ENCODE results near the gene RPL37. TPM values are rescaled to one million over a fixed set of nuclear protein-coding genes. Genes with fewer than 3 reads are reported as not detected.
A peak's percentile ranks its signal among the peaks of the same experiment; 100 is the strongest.

Gene RPL37
- total and polyA plus RNA-seq, 9 of the 15 experiments (the other 6 are each of a cell fraction or from before 2014, with no cell fraction given): 2,342 to 7,963 (median 4,091) TPM

GRCh38 chr5:40834391-40834848, 602 bp downstream of the RPL37 start:
- Histone ChIP-seq H3K4me3 (peak overlapping the region; percentile 78), H3K27ac (ENCODE audit: extremely low read depth, low read depth, low read length) (peak overlapping the region; percentile 96), H3K4me2 (ENCODE audit: insufficient read depth, low read length) (peak overlapping the region; percentile 99), H3K36me3 (ENCODE audit: control insufficient read depth, insufficient read depth, low read length) (peaks cover 54% of the 10 kb centered on the region), H3K27me3 (ENCODE audit: control insufficient read depth in 2 of 2, insufficient read depth in 2 of 2, low read length in 2 of 2) (no peaks in the 10 kb centered on the region), H2AFZ (ENCODE audit: low read depth, low read length) (no peak overlapping the region), H3K9me1 (ENCODE audit: control insufficient read depth, insufficient read depth, low read length) (peaks cover 5% of the 10 kb centered on the region), H3K9me3 (replicated peaks; ENCODE audit: control insufficient read depth, insufficient read depth, low read depth, low read length) (no peaks in the 10 kb centered on the region), H3K4me1 (replicated peaks in 1 of 2; ENCODE audit: control insufficient read depth in 2 of 2, insufficient read depth in 2 of 2, low read length in 2 of 2) (peaks cover 6 to 28% of the 10 kb centered on the region in 2 experiments; a peak in 4 of 5 replicates), H3K9ac (ENCODE audit: insufficient read depth in 1 of 2, low read depth in 2 of 2, low read length in 2 of 2) (peak overlapping the region; percentile 97 to 99), H4K20me1 (replicated peaks; ENCODE audit: control insufficient read depth, insufficient read depth, low read length) (peaks cover 49% of the 10 kb centered on the region), H3K79me2 (ENCODE audit: control insufficient read depth, insufficient read depth, low read length) (peaks cover 65% of the 10 kb centered on the region)
- in situ Hi-C loops (cut with MboI) (no loop called here), intact Hi-C loops (cut with micrococcal nuclease) (loop anchor here (10.0 kb wide), 1 partner anchor 1410 kb away; the partner anchor contains the start of gene DAB2)
- ChIA-PET POLR2A (interaction anchor here (0.6 to 7.6 kb wide), 8 partner anchors 9 to 1753 kb away, joined by 3 to 125 read pairs (median 20); partner anchors contain the start of gene TTC33), CTCF (ENCODE audit: low intra/inter-chr PET ratio) (no interaction called here)
- 0 out of 3 replicates have a peak, but pooled peaks have one; percentile 5 for ATAC-seq
- under 1% methylated on average over 21 of the region's 21 CpGs for WGBS (ENCODE audit: insufficient coverage, low coverage, missing lambda C conversion rate)
- TSS peak; percentile 60 for BruUV-seq (replicated peaks)
- FAIRE-seq: no peak
- DNase-seq (ENCODE audit: extremely low read depth in 1 of 4, low spot score in 3 of 4): peak in 1 of 4 experiments; percentile 59
- TF ChIP-seq RFX7 (CRISPR knock-in tag; IDR thresholded peaks at IDR 0.05) (no peak), FOXK1 (CRISPR knock-in tag; IDR thresholded peaks at IDR 0.05; ENCODE audit: borderline replicate concordance) (no peak), ZBED1 (IDR thresholded peaks at IDR 0.05) (no peak), ZFPM2 (CRISPR knock-in tag; IDR thresholded peaks at IDR 0.05) (no peak), CBFA2T3 (IDR thresholded peaks at IDR 0.05) (no peak), MYC (IDR thresholded peaks at IDR 0.05; ENCODE audit: low read depth, low read length) (no peak), MYC (CRISPR knock-in tag; IDR thresholded peaks at IDR 0.05; ENCODE audit: borderline replicate concordance, low read depth) (0 out of 2 replicates have a peak, but pooled peaks have one; percentile 26), CXXC5 (CRISPR knock-in tag; IDR thresholded peaks at IDR 0.05) (no peak), CCAR2 (IDR thresholded peaks at IDR 0.05; ENCODE audit: low read depth, low read length) (no peak), SIX5 (IDR thresholded peaks at IDR 0.05; ENCODE audit: borderline replicate concordance in 1 of 2, insufficient read depth in 1 of 2, low read depth in 1 of 2, low read length in 2 of 2) (no peak), TGIF2 (CRISPR knock-in tag; IDR thresholded peaks at IDR 0.05) (peak; percentile 8; the same call in 1 of the 2 replicates), ZNF311 (CRISPR knock-in tag; IDR thresholded peaks at IDR 0.05) (no peak), HLTF (IDR thresholded peaks at IDR 0.05) (no peak), USF1 (CRISPR knock-in tag; IDR thresholded peaks at IDR 0.05) (no peak), GABPB1 (CRISPR knock-in tag; IDR thresholded peaks at IDR 0.05) (no peak), SMARCC2 (IDR thresholded peaks at IDR 0.05; ENCODE audit: low read depth) (no peak), FOXA3 (CRISPR knock-in tag; conservative IDR thresholded peaks at IDR 0.05 in 1 of 2, IDR thresholded peaks at IDR 0.05 in 1 of 2) (peak in 1 of 2 experiments; percentile 30; a peak in 1 of 4 replicates), ATF6 (CRISPR knock-in tag; IDR thresholded peaks at IDR 0.05) (no peak), NEUROD1 (IDR thresholded peaks at IDR 0.05; ENCODE audit: borderline replicate concordance, low read depth, low read length, partially characterized antibody) (no peak), BRD4 (IDR thresholded peaks at IDR 0.05) (0 out of 2 replicates have a peak, but pooled peaks have one; percentile 16)
- TF ChIP-seq, protein P1, sequence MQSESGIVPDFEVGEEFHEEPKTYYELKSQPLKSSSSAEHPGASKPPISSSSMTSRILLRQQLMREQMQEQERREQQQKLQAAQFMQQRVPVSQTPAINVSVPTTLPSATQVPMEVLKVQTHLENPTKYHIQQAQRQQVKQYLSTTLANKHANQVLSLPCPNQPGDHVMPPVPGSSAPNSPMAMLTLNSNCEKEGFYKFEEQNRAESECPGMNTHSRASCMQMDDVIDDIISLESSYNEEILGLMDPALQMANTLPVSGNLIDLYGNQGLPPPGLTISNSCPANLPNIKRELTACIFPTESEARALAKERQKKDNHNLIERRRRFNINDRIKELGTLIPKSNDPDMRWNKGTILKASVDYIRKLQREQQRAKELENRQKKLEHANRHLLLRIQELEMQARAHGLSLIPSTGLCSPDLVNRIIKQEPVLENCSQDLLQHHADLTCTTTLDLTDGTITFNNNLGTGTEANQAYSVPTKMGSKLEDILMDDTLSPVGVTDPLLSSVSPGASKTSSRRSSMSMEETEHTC (IDR thresholded peaks at IDR 0.05): no peak
